Measurements from ENCODE around the gene KRT35.

KRT35 gene

DNA sequence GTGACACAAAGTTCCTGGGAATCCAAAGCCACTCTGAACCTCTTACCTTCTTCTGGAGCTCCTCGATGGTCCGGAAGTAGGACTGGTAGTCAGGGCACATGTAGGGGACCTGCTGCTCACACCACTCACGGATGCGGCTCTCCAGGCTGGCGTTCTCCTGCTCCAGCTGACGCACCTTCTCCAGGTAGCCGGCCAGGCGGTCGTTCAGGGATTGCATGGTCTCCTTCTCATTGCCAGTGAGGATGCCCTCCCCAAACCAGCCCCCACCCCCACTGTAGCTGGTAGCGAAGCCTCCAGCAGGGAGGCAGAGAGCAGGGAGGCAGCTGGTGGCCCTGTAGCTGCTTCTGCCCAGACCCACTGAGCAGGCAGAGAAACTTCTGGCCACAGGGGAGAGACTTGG, 370 bp downstream of the KRT35 start:
- TF ChIP-seq, protein P1, sequence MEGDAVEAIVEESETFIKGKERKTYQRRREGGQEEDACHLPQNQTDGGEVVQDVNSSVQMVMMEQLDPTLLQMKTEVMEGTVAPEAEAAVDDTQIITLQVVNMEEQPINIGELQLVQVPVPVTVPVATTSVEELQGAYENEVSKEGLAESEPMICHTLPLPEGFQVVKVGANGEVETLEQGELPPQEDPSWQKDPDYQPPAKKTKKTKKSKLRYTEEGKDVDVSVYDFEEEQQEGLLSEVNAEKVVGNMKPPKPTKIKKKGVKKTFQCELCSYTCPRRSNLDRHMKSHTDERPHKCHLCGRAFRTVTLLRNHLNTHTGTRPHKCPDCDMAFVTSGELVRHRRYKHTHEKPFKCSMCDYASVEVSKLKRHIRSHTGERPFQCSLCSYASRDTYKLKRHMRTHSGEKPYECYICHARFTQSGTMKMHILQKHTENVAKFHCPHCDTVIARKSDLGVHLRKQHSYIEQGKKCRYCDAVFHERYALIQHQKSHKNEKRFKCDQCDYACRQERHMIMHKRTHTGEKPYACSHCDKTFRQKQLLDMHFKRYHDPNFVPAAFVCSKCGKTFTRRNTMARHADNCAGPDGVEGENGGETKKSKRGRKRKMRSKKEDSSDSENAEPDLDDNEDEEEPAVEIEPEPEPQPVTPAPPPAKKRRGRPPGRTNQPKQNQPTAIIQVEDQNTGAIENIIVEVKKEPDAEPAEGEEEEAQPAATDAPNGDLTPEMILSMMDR (IDR thresholded peaks at IDR 0.05; ENCODE audit: insufficient read depth, missing control alignments), result no peak
- no peak for DNase-seq (ENCODE audit: insufficient read length, low spot score)
- FAIRE-seq, result no peak

DNA sequence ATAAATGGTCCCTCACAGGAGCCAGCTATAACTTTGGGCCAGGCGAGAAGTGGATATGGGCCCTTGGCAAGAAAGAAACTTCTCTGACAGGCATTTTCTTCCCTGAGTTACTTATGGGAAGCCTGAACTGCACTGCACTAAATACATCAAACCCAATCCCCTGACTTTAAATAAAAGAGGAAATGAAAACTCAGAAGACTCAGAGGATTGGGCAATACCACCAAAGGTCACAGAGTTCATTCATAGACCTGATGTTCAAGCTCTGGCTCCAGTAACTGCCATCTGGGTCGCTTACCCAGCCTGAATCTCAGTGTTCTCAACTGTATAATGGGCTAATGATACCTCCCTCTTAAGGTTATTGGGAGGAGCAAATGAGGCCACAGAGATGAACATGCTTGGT, 815 bp downstream of the KRT35 start:
- DNase-seq (ENCODE audit: insufficient read length, low spot score) (no peak), FAIRE-seq (no peak)
- TF ChIP-seq, protein P1 (IDR thresholded peaks at IDR 0.05; ENCODE audit: insufficient read depth, missing control alignments), result no peak

DNA sequence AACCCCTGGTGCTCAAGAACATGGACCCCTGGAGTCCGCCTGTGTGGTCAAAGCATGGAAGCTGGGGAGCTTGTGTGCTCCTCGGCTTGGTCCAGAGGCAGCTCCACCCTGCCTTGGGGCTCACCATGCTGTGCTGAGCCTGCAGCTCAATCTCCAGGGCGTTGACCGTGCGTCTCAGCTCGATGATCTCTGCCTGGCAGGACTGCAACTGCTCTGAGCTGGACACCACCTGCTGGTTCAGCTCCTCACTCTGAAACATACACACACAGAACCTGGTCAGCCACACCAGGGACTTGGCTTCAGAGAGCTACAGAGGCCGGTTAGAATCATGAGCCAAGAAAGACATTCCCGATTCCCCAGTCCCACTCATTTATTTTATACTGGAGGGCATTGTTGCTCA, 2.7 kb downstream of the KRT35 start:
- TF ChIP-seq, protein P1 (IDR thresholded peaks at IDR 0.05; ENCODE audit: insufficient read depth, missing control alignments), result no peak
- no peak for FAIRE-seq
- DNase-seq (ENCODE audit: insufficient read length, low spot score), result no peak

DNA sequence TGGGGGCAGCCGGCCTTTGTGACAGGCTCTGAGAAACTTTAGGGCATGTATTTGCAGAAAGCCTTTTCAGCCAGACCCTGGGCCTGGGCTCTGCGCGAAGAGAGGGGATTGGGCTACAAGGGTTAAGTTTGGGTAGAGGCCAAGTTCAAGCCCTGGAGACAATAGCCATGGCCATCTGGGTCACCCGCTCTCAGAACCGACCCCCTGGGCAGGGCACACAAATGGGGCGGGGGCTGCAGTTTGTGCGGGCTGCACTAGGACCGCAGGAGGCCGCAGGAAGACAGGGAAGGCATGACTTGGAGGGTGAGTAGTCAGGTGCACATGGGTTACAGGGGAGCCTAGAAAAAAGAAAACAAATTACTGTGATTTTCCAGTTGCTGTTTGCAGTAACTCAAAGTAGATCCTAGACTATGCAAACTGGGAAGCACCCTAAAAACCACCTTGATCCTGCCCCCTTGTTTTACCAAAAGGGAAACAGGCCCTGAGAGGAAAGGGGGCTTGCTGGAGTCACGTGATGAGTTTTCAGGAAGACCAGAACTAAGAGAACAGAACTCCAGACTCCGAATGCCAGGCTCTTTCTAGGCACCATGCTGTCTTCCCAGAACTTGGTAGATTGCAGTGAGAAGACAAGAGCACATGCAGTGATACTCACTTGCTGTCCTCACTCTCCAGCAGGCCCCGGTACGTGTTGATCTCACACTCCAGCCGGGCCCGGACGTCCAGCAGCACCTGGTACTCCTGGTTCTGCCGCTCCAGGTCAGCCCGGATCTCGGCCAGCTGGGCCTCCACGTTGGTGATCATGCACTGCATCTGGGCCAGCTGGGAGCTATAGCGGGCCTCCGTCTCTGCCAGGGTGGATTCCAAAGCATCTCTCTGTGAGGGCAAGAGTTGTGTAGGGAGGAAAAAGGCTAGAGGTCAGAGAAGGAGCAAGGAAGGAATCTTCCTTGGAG, 3.8 kb downstream of the KRT35 start:
- no peak for FAIRE-seq

DNA sequence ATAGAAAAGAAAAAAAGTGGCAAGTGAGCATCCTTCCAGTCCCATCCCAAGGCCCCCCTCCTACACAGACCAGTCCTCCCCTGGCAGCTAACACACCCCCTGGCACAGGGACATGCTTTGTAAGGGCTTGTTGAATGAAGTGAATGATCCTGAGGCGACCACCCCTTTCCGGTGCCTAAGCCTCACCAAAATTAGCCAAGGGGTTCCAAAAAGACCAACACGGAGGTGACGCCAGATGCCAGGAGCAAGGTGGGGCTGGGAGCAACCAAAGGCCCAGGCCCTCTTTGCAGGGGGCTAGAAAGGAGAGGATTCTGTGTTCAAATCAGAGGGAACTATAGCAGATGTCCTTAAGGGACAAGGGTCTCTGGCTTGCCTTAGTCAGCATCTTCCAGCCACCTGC, 5.5 kb downstream of the KRT35 start:
- TF ChIP-seq, protein P1 (IDR thresholded peaks at IDR 0.05; ENCODE audit: insufficient read depth, missing control alignments), result no peak
- DNase-seq (ENCODE audit: insufficient read length, low spot score) (no peak), FAIRE-seq (no peak)

More for the DNA sequence above, 3.8 kb downstream of the KRT35 start:
- TF ChIP-seq, protein P1 (IDR thresholded peaks at IDR 0.05; ENCODE audit: insufficient read depth, missing control alignments), result no peak
- DNase-seq (ENCODE audit: insufficient read length, low spot score), result no peak

DNA sequence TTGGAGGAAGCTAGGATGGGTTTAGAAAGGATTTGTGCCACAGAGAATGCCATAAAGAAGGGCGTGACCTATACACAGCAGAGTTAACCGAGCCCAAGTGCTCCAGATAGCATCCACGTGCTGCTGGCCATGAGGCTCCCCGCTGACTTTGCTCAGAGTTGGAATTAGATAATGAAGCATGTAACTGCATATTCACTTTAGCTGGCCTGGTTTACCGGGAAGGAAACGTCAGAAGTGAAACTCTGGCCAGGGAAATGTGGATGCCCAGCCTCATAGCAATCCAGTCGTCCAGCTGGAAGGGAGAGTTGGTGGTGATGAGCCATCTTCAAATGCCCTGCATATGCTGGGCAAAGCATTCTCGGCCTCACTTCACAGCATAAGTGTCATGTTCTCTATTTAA, 6.1 kb downstream of the KRT35 start:
- DNase-seq (ENCODE audit: insufficient read length, low spot score), result no peak
- no peak for FAIRE-seq
- TF ChIP-seq, protein P1 (IDR thresholded peaks at IDR 0.05; ENCODE audit: insufficient read depth, missing control alignments), result no peak

DNA sequence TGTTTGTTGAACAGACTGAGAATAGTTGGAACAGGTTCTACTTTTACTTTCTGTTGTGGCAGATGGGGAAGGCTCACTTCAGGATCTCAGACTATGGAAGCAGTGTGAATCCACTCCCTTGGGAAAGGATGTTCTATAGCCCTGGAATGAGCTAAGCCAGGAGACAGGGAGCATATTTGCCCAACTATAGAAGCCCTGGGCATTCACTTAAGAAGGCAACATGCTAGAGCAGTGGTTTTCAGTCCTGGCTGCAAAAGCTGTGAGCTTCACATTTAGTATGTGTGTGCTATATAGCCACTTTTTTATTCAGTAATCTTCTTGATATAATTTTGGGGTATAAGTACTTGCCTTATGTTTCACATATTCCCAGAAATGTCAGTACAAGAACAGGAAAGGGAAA, 12.6 kb downstream of the KRT35 start:
- FAIRE-seq (no peak), DNase-seq (ENCODE audit: insufficient read length, low spot score) (no peak)
- TF ChIP-seq, protein P1 (IDR thresholded peaks at IDR 0.05; ENCODE audit: insufficient read depth, missing control alignments), result no peak

Measured in D721Med (cell line).